ENCODE results near the gene GALNT10. TPM values are rescaled to one million over a fixed set of nuclear protein-coding genes. Genes with fewer than 3 reads are reported as not detected.

The GALNT10 gene
- total RNA-seq, 4 donors from 2014 or later: 5.7 to 25.2 (median 9.7) TPM

DNA sequence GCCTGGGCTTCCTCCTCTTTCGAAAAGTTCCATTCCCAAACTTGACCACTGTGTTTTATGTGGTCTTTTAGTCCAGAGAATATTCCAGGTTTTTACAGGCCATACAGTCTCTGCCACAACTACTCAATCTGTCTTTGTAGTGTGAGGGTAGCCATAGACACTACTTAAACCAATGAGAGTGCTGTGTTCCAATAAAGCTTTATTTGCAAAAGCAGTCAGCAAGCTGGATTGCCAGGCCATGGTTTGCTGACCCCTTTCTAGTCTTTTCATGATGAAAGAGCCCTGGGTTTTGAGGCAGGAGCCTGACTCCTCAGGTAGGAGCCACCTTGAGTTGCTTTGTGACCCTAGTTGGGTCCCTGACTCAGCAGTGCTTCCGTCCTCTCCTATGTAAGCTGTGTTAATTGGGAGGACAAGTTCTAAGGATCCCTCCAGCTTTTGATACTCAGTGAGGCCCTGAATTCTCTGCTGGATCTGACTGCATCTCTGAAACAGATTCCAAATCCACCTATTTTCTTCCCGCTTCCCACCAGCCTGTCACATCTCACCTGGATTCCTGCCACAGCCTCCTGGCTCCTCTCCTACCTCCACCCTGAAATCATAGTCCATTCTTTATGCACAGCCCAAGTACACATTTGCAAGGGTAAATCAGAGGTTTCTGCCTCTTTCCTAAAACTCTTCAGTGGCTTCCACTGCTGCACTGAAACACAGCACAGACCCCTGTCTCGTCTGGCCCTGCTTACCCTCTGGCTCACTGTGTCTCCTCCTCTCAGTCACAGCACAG is 13.5 kb downstream of the GALNT10 start:
- TF ChIP-seq CTCF (IDR thresholded peaks at IDR 0.05): no peak
- TF ChIP-seq POLR2A (IDR thresholded peaks at IDR 0.05): no peak
- intact Hi-C loops (cut with DNase I; ENCODE audit: low total_unique reads): no loop called here
- no peak overlapping the region for H3K4me3 ChIP-seq (ENCODE audit: low read depth, poor library complexity, severe bottlenecking)
- no peak for DNase-seq (ENCODE audit: low spot score in 2 of 2)
- 86 to 88% methylated on average over 4 of the region's 4 CpGs for WGBS, 2 donors

DNA sequence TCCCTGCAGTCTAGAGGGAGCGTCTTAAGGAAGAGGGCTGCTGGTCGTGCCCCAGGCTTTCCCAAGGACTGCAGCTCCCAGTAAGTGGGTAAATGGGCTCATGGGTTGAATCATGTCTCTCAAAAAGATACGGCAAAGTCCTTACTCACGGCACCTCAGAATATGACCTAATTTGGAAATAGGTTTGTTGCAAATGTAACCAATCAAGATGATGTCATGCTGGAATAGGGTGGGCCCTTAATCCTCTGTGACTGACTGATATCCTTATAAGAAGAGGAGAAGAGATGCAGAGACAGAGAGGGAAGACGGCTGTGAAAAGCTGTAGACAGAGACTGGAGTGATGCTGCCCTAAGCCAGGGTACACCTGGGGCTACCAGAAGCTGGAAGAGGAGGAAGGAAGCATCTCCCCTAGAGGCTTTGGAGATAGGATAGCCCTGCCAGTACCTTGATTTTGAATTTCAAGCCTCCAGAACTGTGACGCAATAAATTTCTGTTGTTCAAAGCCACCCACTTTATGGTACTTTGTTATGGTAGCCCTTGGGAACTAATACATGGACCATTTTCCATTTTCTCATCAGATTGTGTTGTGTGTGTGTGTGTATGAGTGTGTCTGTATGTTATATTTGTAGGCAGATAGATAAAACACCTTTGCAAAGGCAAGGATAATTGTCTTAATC is 15.0 kb downstream of the GALNT10 start:
- no peak overlapping the region for H3K4me3 ChIP-seq (ENCODE audit: low read depth, poor library complexity, severe bottlenecking)
- 92 to 94% methylated on average over 6 of the region's 6 CpGs for WGBS, 2 donors
- intact Hi-C loops (cut with DNase I; ENCODE audit: low total_unique reads): no loop called here
- TF ChIP-seq POLR2A (IDR thresholded peaks at IDR 0.05) (no peak), CTCF (IDR thresholded peaks at IDR 0.05) (no peak)
- no peak for DNase-seq (ENCODE audit: low spot score in 2 of 2)

DNA sequence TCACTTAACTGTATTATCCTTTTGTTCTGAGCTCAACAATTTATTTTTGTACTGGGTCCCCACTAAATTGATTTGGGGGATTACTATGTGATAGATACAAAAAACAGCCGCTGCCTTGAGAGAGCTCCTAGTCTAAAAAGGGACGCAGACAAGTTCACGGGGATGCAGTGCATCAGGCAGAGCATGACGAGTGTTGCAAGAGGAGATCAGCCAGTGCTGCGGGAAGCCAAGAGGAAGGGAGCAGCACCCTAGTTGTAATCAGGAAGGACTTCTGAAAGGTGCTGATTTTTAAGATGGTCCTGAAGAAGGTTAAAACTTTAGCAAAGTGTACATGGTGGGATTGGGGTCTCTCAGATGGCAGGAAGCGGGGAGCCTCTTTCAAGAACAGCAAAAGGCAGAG is 15.8 kb downstream of the GALNT10 start:
- WGBS, 2 donors: 88 to 94% methylated on average over 6 of the region's 6 CpGs
- DNase-seq (ENCODE audit: low spot score in 2 of 2): no peak
- TF ChIP-seq CTCF (IDR thresholded peaks at IDR 0.05): no peak
- no peak for TF ChIP-seq POLR2A (IDR thresholded peaks at IDR 0.05)
- intact Hi-C loops (cut with DNase I; ENCODE audit: low total_unique reads): no loop called here
- no peak overlapping the region for H3K4me3 ChIP-seq (ENCODE audit: low read depth, poor library complexity, severe bottlenecking)

GRCh38 chr5:154207204-154207603 is 16.7 kb downstream of the GALNT10 start:
- intact Hi-C loops (cut with DNase I; ENCODE audit: low total_unique reads): no loop called here
- no peak overlapping the region for H3K4me3 ChIP-seq (ENCODE audit: low read depth, poor library complexity, severe bottlenecking)
- no peak for DNase-seq (ENCODE audit: low spot score in 2 of 2)
- TF ChIP-seq CTCF (IDR thresholded peaks at IDR 0.05) (no peak), POLR2A (IDR thresholded peaks at IDR 0.05) (no peak)
- WGBS, 2 donors: 72 to 82% methylated on average over 4 of the region's 4 CpGs

DNA sequence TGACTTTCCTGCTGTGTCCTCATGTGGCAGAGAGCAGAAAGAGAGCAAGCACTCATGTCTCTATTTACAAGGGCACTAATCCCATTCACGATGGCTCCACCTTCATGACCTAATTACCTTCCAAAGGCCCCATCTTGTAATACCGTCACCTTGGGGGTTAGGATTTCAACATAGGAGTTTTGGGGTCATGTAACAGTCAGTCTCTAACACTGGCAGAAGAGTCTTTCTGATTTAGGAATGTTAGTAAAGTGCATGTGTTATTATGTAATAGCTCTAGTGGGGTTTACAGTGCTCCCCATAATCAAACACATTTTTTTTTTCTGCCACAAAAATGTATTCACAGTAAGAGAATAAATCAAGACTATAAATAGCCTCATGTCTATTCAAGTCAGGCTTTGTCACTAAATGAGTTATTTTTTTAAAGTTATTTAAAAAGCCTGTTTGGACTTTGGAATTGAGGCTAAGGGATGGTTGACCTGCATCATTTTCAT is 19.1 kb downstream of the GALNT10 start:
- intact Hi-C loops (cut with DNase I; ENCODE audit: low total_unique reads): no loop called here
- 88 to 93% methylated on average over 2 of the region's 2 CpGs for WGBS, 2 donors
- TF ChIP-seq POLR2A (IDR thresholded peaks at IDR 0.05): no peak
- TF ChIP-seq CTCF (IDR thresholded peaks at IDR 0.05): no peak
- no peak overlapping the region for H3K4me3 ChIP-seq (ENCODE audit: low read depth, poor library complexity, severe bottlenecking)
- no peak for DNase-seq (ENCODE audit: low spot score in 2 of 2)

All from lower leg skin (tissue), 4 donors.